GM23248 (cell line): ENCODE results near the gene PPP4R3A. TPM values are rescaled to one million over a fixed set of nuclear protein-coding genes. Genes with fewer than 3 reads are reported as not detected.

Experiments used
- DNase-seq: peaks from one replicate; pipeline ENCODE4 v3.0.0-alpha.2; 2015
- H2AFZ ChIP-seq: fragments of 200-600 bp; sonication (generic); 2 replicates; pipeline ENCODE4 v1.6.1; 2016; ENCODE audit warnings: antibody characterized with exemption
- H3F3A ChIP-seq: fragments of 200-600 bp; sonication (generic); 2 replicates; pipeline ENCODE4 v1.6.1; 2016; ENCODE audit warnings: mild to moderate bottlenecking, antibody characterized with exemption, mixed run types; ENCODE audit not compliant: insufficient read depth
- H3K27ac ChIP-seq: fragments of 200-600 bp; sonication (generic); 2 replicates; pipeline ENCODE4 v1.5.1; 2016; ENCODE audit warnings: mild to moderate bottlenecking
- H3K27me3 ChIP-seq: fragments of 200-600 bp; sonication (generic); replicated peaks from 2 replicates; pipeline ENCODE4 v1.6.1; 2016; ENCODE audit warnings: mild to moderate bottlenecking; ENCODE audit not compliant: insufficient read depth
- H3K36me3 ChIP-seq: fragments of 200-600 bp; sonication (generic); 2 replicates; pipeline ENCODE4 v1.6.1; 2016; ENCODE audit warnings: low read depth, mild to moderate bottlenecking
- H3K4me1 ChIP-seq: fragments of 200-600 bp; sonication (generic); 2 replicates; pipeline ENCODE4 v1.6.1; 2016; ENCODE audit warnings: mild to moderate bottlenecking; ENCODE audit not compliant: insufficient read depth
- H3K4me2 ChIP-seq: fragments of 200-600 bp; sonication (generic); one replicate; pipeline ENCODE4 v1.6.1; 2016; ENCODE audit warnings: mild to moderate bottlenecking; ENCODE audit not compliant: unreplicated experiment
- H3K4me3 ChIP-seq: fragments of 200-600 bp; sonication (generic); 2 replicates; pipeline ENCODE4 v1.5.1; 2016; ENCODE audit warnings: mild to moderate bottlenecking
- H3K79me2 ChIP-seq: fragments of 200-600 bp; sonication (generic); 2 replicates; pipeline ENCODE4 v1.6.1; 2016; ENCODE audit warnings: mild to moderate bottlenecking; ENCODE audit not compliant: insufficient read depth
- H3K9ac ChIP-seq: fragments of 200-600 bp; sonication (generic); 2 replicates; pipeline ENCODE4 v1.6.1; 2016; ENCODE audit warnings: mild to moderate bottlenecking
- H3K9me2 ChIP-seq: fragments of 200-600 bp; sonication (generic); 2 replicates; pipeline ENCODE4 v1.6.1; 2016; ENCODE audit warnings: mixed run types, mild to moderate bottlenecking, moderate library complexity; ENCODE audit not compliant: insufficient read depth
- H3K9me3 ChIP-seq: fragments of 200-600 bp; sonication (generic); one replicate; pipeline ENCODE4 v1.6.1; 2017; ENCODE audit warnings: low read depth
- H4K20me1 ChIP-seq: fragments of 200-600 bp; sonication (generic); 2 replicates; pipeline ENCODE4 v1.6.0; 2016; ENCODE audit not compliant: insufficient read depth
- EZH2 ChIP-seq: fragments of 200-600 bp; sonication (generic); IDR thresholded peaks from 2 replicates; pipeline ENCODE4 v1.6.1; 2018; ENCODE audit warnings: antibody characterized with exemption, mild to moderate bottlenecking; ENCODE audit not compliant: insufficient read depth, poor library complexity, severe bottlenecking
- EZH2phosphoT487 ChIP-seq: fragments of 200-600 bp; sonication (generic); IDR thresholded peaks from 2 replicates; pipeline ENCODE4 v1.6.1; 2018; ENCODE audit warnings: antibody characterized with exemption, moderate library complexity, mild to moderate bottlenecking, low read depth; ENCODE audit not compliant: insufficient read depth
- whole genome bisulfite sequencing, 2 experiments: methylation state at CpG; one replicate each; pipeline ENCODE4 v1.1.6; 2015 to 2017; ENCODE audit warnings: low lambda C conversion rate in 2 of 2, low coverage in 1 of 2; ENCODE audit errors: missing lambda C conversion rate in 2 of 2; 5-methylcytosine and 5-hydroxymethylcytosine counted together
- in situ Hi-C: fragments of 300-500 bp; cut with MboI; formaldehyde crosslinking; loops from 2 replicates; pipeline ENCODE4 v1.15.0; 2020
- polyA plus RNA-seq: library from polyadenylated mRNA; unstranded; fragments of >200 nt; fragmentation: Nextera tagmentation; extraction: Ambion mirVana; gene quantifications from 2 replicates; pipeline ENCODE4 v1.2.1, GENCODE V29; 2016
- total RNA-seq: library from RNA; depleted of rRNA; stranded (reverse); fragments of >200 nt; shearing (Covaris generic); gene quantifications from 2 replicates; pipeline ENCODE4 v1.2.3, GENCODE V29; 2014; rRNA removed

PPP4R3A gene
- total RNA-seq (36.8 and 41.1 TPM in 2 replicates), polyA plus RNA-seq (17.3 and 18.0 TPM in 2 replicates)

- H3K79me2 ChIP-seq, result peaks cover 45% of the 10 kb centered on the region
- H3K27ac ChIP-seq, result peak within 1 kb of the TSS; percentile 98
- H3K27me3 ChIP-seq, result no peaks in the 10 kb centered on the region
- peaks cover 12% of the 10 kb centered on the region for H3F3A ChIP-seq
- peak; percentile 99 for DNase-seq
- no peaks in the 10 kb centered on the region for H3K9me3 ChIP-seq
- TF ChIP-seq EZH2 (no peak), EZH2phosphoT487 (no peak)
- H3K9me2 ChIP-seq, result no peaks in the 10 kb centered on the region
- peak within 1 kb of the TSS; percentile 93 for H2AFZ ChIP-seq
- no peaks in the 10 kb centered on the region for H3K36me3 ChIP-seq
- H3K4me1 ChIP-seq, result no peaks in the 10 kb centered on the region; the same call in 1 of the 2 replicates
- in situ Hi-C loops, result no loop called here
- H4K20me1 ChIP-seq, result peaks cover 24% of the 10 kb centered on the region
- peak within 1 kb of the TSS; percentile 99 for H3K4me2 ChIP-seq
- peak within 1 kb of the TSS; percentile 98 for H3K9ac ChIP-seq
- 1 to 2% methylated on average over 57 to 94 of the region's 95 CpGs for WGBS, 2 experiments
- peak within 1 kb of the TSS; percentile 90 for H3K4me3 ChIP-seq
Observed at GRCh38 chr14:91510171-91511042, at the start of gene PPP4R3A. Gene PPP4R3A (minus strand): TSS chr14:91510310. CDS start chr14:91509647, 663 bp downstream.

GRCh38 chr14:91555531-91555930 is 45.4 kb upstream of the PPP4R3A start:
- in situ Hi-C loops, result no loop called here
- TF ChIP-seq EZH2 (no peak), EZH2phosphoT487 (no peak)
- 60 to 64% methylated on average over 2 of the region's 2 CpGs for WGBS, 2 experiments

GRCh38 chr14:91554535-91555332 is 44.6 kb upstream of the PPP4R3A start:
- H3K4me3 ChIP-seq, result no peak overlapping the region
- H3K27ac ChIP-seq, result no peak overlapping the region
- no peaks in the 10 kb centered on the region for H3K79me2 ChIP-seq
- no peaks in the 10 kb centered on the region for H3K36me3 ChIP-seq
- H3K9me2 ChIP-seq, result no peaks in the 10 kb centered on the region
- no peak overlapping the region for H3K9ac ChIP-seq
- no peak for TF ChIP-seq EZH2phosphoT487
- no peak for TF ChIP-seq EZH2
- no peak overlapping the region for H3K4me2 ChIP-seq
- in situ Hi-C loops, result no loop called here
- no peak for DNase-seq
- H3K27me3 ChIP-seq, result no peaks in the 10 kb centered on the region
- no peak overlapping the region for H2AFZ ChIP-seq
- no peaks in the 10 kb centered on the region for H3F3A ChIP-seq
- H3K9me3 ChIP-seq, result no peaks in the 10 kb centered on the region
- WGBS, 2 experiments, result 85 to 89% methylated on average over 11 of the region's 11 CpGs
- no peaks in the 10 kb centered on the region for H3K4me1 ChIP-seq
- H4K20me1 ChIP-seq, result no peaks in the 10 kb centered on the region

More at GRCh38 chr14:91555531-91555930, 45.4 kb upstream of the PPP4R3A start:
- Histone ChIP-seq H3K79me2 (no peaks in the 10 kb centered on the region), H3K9ac (no peak overlapping the region), H3K4me3 (no peak overlapping the region), H3K36me3 (no peaks in the 10 kb centered on the region), H3K4me2 (no peak overlapping the region), H4K20me1 (no peaks in the 10 kb centered on the region), H2AFZ (no peak overlapping the region), H3K9me2 (no peaks in the 10 kb centered on the region), H3K27me3 (no peaks in the 10 kb centered on the region), H3F3A (no peaks in the 10 kb centered on the region), H3K27ac (no peak overlapping the region), H3K9me3 (no peaks in the 10 kb centered on the region), H3K4me1 (no peaks in the 10 kb centered on the region)
- no peak for DNase-seq

GRCh38 chr14:91548108-91548507 is 38.0 kb upstream of the PPP4R3A start:
- Histone ChIP-seq H3K4me1 (no peaks in the 10 kb centered on the region), H3K9me2 (no peaks in the 10 kb centered on the region), H3K9me3 (no peaks in the 10 kb centered on the region), H2AFZ (no peak overlapping the region), H3K36me3 (no peaks in the 10 kb centered on the region), H4K20me1 (no peaks in the 10 kb centered on the region), H3K9ac (no peak overlapping the region), H3K27ac (no peak overlapping the region), H3K27me3 (no peaks in the 10 kb centered on the region), H3K4me2 (no peak overlapping the region), H3K4me3 (no peak overlapping the region), H3K79me2 (no peaks in the 10 kb centered on the region), H3F3A (no peaks in the 10 kb centered on the region)
- DNase-seq, result no peak
- 85 to 90% methylated on average over 3 of the region's 3 CpGs for WGBS, 2 experiments
- no peak for TF ChIP-seq EZH2phosphoT487
- TF ChIP-seq EZH2, result no peak
- in situ Hi-C loops, result no loop called here
